Activated CD8-positive, alpha-beta T cell treated with anti-CD3 and anti-CD28 coated beads for 36 hours (primary cell): ENCODE data around the gene KAZN. TPM values are rescaled to one million over a fixed set of nuclear protein-coding genes. Genes with fewer than 3 reads are reported as not detected.

Source experiments
- ATAC-seq: fragments of 200-7000 bp; cut with Tn5 transposase; one replicate; pipeline ENCODE4 v1.10.0; 2021; ENCODE audit warnings: mild to moderate bottlenecking, moderate library complexity
- CTCF ChIA-PET: fragments of 350-600 bp; sonication (Branson Sonifier 250); formaldehyde crosslinking; loops from one replicate; lab custom pipeline; 2021; ENCODE audit warnings: antibody characterized with exemption; lab: Charles Lee
- POLR2A ChIA-PET: fragments of 350-600 bp; sonication (Branson Sonifier 250); formaldehyde crosslinking; loops from one replicate; lab custom pipeline; 2021; ENCODE audit warnings: antibody characterized with exemption; lab: Charles Lee
- DNase-seq: peaks from one replicate; pipeline ENCODE4 v3.0.0-alpha.2; 2020
- H3K27ac Mint-ChIP-seq: one replicate; pipeline ENCODE4 v1.8.0; 2021; ENCODE audit warnings: mild to moderate bottlenecking, mixed read lengths
- H3K27me3 Mint-ChIP-seq: one replicate; pipeline ENCODE4 v1.8.0; 2021; ENCODE audit warnings: mixed read lengths
- H3K36me3 Mint-ChIP-seq: one replicate; pipeline ENCODE4 v1.8.0; 2021; ENCODE audit warnings: low read depth, mixed read lengths
- H3K4me1 Mint-ChIP-seq: one replicate; pipeline ENCODE4 v1.8.0; 2021; ENCODE audit warnings: low read depth, mixed read lengths
- H3K4me3 Mint-ChIP-seq: one replicate; pipeline ENCODE4 v1.8.0; 2021; ENCODE audit warnings: mild to moderate bottlenecking, moderate library complexity, mixed read lengths
- H3K9me3 Mint-ChIP-seq: one replicate; pipeline ENCODE4 v1.8.0; 2021; ENCODE audit warnings: mixed read lengths
- intact Hi-C: fragments of 100-400 bp; cut with micrococcal nuclease; formaldehyde crosslinking; loops from one replicate; pipeline ENCODE4 v1.10.0; 2022
- total RNA-seq, 2 experiments: library from RNA; stranded (reverse); gene quantifications; one replicate each; pipeline ENCODE4 v1.2.3, GENCODE V29; 2021
- TF ChIP-seq, protein P1 (sequence below): fragments of 200-600 bp; IDR thresholded peaks from one replicate; pipeline ENCODE4 v1.8.0; 2022; ENCODE audit warnings: antibody characterized with exemption, mild to moderate bottlenecking

The KAZN gene
- total RNA-seq, 2 experiments from 2014 or later = 1.7 to 1.9 TPM

DNA sequence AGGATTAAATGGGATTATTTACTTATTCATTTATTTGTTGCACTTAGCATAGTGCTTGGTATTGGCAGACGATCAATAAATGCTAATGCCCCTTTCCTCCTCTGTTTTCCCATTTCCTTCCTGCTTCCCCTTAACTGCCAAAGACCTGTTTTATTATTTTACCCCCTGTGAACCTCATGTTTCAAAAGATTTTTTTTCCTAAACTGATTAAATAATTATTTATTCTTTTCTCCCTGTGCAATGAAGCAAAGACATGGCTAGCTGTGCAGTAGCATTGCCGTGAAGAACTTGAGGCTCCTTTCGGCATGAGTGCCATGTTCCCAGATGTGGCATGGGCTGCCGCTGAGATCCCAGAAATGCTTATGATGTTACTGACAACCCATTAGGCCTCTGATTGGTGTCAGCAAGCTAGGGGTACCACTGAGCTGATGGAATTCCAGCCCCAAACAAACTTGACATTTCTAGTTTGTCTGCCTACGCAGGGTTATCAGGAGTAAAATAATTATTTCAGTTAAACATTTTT, 288.6 kb downstream of the KAZN start:
- Mint-ChIP-seq H3K4me3 (no peak overlapping the region), H3K27me3 (peaks cover 2% of the 10 kb centered on the region), H3K27ac (no peak overlapping the region), H3K9me3 (no peaks in the 10 kb centered on the region), H3K4me1 (no peaks in the 10 kb centered on the region), H3K36me3 (no peaks in the 10 kb centered on the region)
- DNase-seq (no peak), ATAC-seq (no peak)
- POLR2A ChIA-PET = no interaction called here
- intact Hi-C loops = no loop called here
- CTCF ChIA-PET = no interaction called here
- TF ChIP-seq, protein P1, sequence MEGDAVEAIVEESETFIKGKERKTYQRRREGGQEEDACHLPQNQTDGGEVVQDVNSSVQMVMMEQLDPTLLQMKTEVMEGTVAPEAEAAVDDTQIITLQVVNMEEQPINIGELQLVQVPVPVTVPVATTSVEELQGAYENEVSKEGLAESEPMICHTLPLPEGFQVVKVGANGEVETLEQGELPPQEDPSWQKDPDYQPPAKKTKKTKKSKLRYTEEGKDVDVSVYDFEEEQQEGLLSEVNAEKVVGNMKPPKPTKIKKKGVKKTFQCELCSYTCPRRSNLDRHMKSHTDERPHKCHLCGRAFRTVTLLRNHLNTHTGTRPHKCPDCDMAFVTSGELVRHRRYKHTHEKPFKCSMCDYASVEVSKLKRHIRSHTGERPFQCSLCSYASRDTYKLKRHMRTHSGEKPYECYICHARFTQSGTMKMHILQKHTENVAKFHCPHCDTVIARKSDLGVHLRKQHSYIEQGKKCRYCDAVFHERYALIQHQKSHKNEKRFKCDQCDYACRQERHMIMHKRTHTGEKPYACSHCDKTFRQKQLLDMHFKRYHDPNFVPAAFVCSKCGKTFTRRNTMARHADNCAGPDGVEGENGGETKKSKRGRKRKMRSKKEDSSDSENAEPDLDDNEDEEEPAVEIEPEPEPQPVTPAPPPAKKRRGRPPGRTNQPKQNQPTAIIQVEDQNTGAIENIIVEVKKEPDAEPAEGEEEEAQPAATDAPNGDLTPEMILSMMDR = no peak

DNA sequence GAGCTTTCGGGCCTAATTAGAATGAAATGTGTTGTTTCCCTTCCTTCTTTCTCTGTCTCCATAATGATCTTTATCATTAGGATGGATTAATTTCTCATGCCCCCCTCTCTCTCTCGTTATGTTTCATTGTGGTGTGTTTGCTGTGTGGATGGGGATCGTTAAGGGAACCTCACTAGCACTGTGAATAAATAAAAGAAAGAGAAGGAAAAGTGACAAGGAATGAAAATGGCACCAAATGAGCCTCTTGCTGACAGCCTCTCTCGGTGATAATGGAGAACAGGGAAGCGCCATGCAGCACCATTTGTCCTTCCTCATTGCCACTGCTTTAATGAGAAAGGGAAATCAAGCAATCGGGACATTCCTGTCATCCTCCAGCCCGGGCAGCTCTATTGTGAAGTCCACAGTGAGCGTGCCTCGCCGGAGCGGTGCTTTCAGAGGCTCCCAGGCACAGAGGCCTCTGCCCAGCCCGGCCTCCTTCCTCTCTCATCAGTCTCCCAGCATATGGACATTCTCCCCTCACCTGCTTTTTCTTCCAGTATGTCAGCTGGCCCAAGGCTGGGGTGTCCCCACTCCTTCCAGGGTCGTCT, 289.4 kb downstream of the KAZN start:
- Mint-ChIP-seq H3K27ac (no peak overlapping the region), H3K27me3 (peaks cover 4% of the 10 kb centered on the region), H3K36me3 (no peaks in the 10 kb centered on the region), H3K4me3 (no peak overlapping the region), H3K9me3 (no peaks in the 10 kb centered on the region), H3K4me1 (no peaks in the 10 kb centered on the region)
- CTCF ChIA-PET = no interaction called here
- POLR2A ChIA-PET = interaction anchor here (0.9 kb wide), 1 partner anchor 8 kb away, joined by 3 read pairs; no protein-coding TSS in a partner anchor
- intact Hi-C loops = no loop called here
- ATAC-seq = no peak
- no peak for DNase-seq
- TF ChIP-seq, protein P1 = no peak

DNA sequence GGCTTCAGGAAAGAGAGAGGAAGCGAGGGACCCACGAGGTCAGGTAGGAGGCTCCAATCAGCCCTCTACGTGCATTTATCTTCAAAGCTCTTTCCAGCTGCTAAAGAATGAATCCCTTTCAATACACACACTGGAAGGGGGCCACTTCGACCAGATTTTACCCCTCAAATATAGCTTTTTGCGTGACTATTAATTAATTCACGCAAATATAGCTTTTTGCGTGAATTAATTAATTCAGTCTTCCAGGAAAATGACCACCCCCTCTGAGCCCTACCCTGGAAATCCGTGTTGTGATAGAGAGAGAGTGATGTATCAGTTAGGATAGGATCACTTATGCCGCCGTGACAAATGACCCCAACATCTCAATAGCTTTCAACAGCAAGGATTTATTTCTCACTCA, 289.9 kb downstream of the KAZN start:
- Mint-ChIP-seq H3K4me3 (no peak overlapping the region), H3K36me3 (no peaks in the 10 kb centered on the region), H3K9me3 (no peaks in the 10 kb centered on the region), H3K27ac (no peak overlapping the region), H3K4me1 (no peaks in the 10 kb centered on the region), H3K27me3 (peaks cover 3% of the 10 kb centered on the region)
- POLR2A ChIA-PET = interaction anchor here (0.9 kb wide), 1 partner anchor 9 kb away, joined by 3 read pairs; no protein-coding TSS in a partner anchor
- ATAC-seq (no peak), DNase-seq (no peak)
- CTCF ChIA-PET = no interaction called here
- intact Hi-C loops = no loop called here
- TF ChIP-seq, protein P1 = no peak

DNA sequence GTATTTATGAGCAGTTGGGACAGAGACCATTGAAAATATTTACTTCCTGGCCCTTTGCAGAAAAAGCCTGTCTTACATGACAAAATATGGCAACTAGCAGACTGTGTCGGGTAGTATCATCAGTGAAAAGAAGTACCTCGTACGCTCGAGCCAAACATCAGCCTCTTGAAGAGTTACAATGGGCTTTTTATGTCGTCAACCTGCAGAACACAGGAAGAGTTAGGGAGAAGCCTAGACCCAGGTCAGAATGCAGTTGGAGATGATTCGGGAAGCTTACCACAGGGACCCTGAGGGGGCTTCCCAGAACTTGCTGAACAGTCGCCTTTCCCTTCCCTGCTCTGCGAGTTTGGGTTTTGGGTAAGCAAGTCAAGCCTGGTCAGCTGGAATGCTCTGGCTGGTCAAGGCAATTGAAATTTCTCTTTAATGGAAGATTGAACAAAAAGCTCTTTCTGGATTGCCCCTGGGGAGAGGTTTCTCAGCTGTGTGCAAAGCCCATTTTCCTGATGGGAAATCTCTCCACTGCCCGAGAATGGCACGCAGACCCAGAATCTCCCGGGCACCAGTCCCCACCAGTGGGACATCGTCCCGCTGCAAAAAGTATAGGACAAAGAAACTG, 291.4 kb downstream of the KAZN start:
- intact Hi-C loops = no loop called here
- Mint-ChIP-seq H3K27ac (no peak overlapping the region), H3K9me3 (no peaks in the 10 kb centered on the region), H3K4me1 (no peaks in the 10 kb centered on the region), H3K4me3 (no peak overlapping the region), H3K27me3 (peaks cover 2% of the 10 kb centered on the region), H3K36me3 (no peaks in the 10 kb centered on the region)
- ChIA-PET POLR2A (interaction anchor here (1.1 kb wide), 1 partner anchor 126 kb away, joined by 8 read pairs; no protein-coding TSS in a partner anchor), CTCF (no interaction called here)
- TF ChIP-seq, protein P1 = no peak
- ATAC-seq = no peak
- DNase-seq = no peak

DNA sequence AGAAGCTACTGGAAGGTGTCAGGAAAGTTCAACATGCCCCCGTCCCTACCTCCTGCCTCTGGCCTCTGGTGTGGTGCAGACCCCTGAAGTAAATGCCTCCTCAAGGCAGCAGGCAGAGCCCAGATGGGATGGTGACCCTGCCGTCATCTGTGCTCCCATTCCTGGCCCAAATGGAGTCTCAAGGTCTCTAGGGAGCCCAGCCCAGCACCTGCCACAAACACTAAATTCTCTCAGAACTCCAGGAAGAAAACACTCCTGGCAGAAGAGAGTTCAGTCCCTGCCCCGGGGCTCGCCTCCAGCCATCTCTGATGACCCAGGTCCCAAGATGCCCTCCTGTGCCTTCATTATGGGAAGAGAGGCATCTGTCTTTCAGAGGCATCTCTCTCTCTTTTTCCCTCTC, 293.5 kb downstream of the KAZN start:
- ChIA-PET POLR2A (no interaction called here), CTCF (no interaction called here)
- TF ChIP-seq, protein P1 = no peak
- H3K36me3 Mint-ChIP-seq = no peaks in the 10 kb centered on the region
- intact Hi-C loops = no loop called here
- no peak for DNase-seq
- no peaks in the 10 kb centered on the region for H3K9me3 Mint-ChIP-seq
- no peak overlapping the region for H3K4me3 Mint-ChIP-seq
- no peak for ATAC-seq
- H3K27ac Mint-ChIP-seq = no peak overlapping the region
- peaks cover 7% of the 10 kb centered on the region for H3K27me3 Mint-ChIP-seq
- H3K4me1 Mint-ChIP-seq = no peaks in the 10 kb centered on the region
